Measurements from ENCODE around the gene YY1. TPM values are rescaled to one million over a fixed set of nuclear protein-coding genes. Genes with fewer than 3 reads are reported as not detected.

YY1 gene
- total RNA-seq, 3 donors from 2014 or later (not counting 1 experiment from before 2014, with no cell fraction given) = 77.9 to 92.6 (median 90.4) TPM

DNA sequence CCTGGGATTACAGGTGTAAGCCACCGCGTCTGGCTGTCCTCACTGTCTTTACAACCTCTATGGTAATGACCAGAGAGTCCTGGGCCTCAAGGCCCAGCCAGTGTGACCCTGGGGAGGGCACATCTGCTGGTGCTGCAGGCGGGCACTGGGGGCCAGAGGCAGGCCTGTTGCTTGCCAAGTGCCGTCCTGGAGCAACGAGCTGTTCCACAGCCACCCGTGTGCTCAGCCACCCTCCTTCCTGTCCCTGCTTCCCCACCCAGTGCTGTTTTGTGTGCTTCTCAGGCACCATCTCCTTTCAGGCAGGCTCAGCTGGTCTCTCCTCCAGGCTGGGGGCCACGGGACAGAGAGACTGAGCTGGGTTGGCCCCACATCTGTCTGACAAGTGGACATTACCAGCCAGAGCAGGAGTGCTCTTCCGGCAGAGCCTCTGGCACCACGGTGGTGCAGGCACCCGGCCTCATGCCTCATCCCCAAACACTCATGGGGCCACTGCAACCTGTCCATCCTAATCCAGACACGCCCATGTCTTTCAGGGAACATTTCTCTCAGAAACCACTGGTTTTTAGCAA lies 93.2 kb downstream of the YY1 start:
- TF ChIP-seq, protein P1, sequence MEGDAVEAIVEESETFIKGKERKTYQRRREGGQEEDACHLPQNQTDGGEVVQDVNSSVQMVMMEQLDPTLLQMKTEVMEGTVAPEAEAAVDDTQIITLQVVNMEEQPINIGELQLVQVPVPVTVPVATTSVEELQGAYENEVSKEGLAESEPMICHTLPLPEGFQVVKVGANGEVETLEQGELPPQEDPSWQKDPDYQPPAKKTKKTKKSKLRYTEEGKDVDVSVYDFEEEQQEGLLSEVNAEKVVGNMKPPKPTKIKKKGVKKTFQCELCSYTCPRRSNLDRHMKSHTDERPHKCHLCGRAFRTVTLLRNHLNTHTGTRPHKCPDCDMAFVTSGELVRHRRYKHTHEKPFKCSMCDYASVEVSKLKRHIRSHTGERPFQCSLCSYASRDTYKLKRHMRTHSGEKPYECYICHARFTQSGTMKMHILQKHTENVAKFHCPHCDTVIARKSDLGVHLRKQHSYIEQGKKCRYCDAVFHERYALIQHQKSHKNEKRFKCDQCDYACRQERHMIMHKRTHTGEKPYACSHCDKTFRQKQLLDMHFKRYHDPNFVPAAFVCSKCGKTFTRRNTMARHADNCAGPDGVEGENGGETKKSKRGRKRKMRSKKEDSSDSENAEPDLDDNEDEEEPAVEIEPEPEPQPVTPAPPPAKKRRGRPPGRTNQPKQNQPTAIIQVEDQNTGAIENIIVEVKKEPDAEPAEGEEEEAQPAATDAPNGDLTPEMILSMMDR (IDR thresholded peaks at IDR 0.05) = no peak
- intact Hi-C loops (cut with micrococcal nuclease) = no loop called here
- Mint-ChIP-seq H3K36me3 (no peaks in the 10 kb centered on the region), H3K4me3 (no peak overlapping the region), H3K9me3 (no peaks in the 10 kb centered on the region), H3K27ac (no peak overlapping the region), H3K27me3 (ENCODE audit: low read depth in 2 of 2) (no peaks in the 10 kb centered on the region), H3K4me1 (no peaks in the 10 kb centered on the region)
- Histone ChIP-seq H3K27ac (ENCODE audit: low read length) (peak overlapping the region; percentile 59), H3K9me3 (ENCODE audit: control insufficient read depth, insufficient read depth, low read length) (no peaks in the 10 kb centered on the region), H3K4me1 (ENCODE audit: control insufficient read depth, insufficient read depth, low read length) (no peaks in the 10 kb centered on the region), H3K27me3 (ENCODE audit: control insufficient read depth, insufficient read depth, low read length) (no peaks in the 10 kb centered on the region), H3K36me3 (ENCODE audit: control insufficient read depth, insufficient read depth, low read length) (peaks cover 8% of the 10 kb centered on the region), H3K4me3 (ENCODE audit: low read length) (no peak overlapping the region)
- no peak for ATAC-seq
- DNase-seq = no peak
- WGBS (ENCODE audit: insufficient coverage) = 84% methylated on average over 11 of the region's 11 CpGs

Other genes starting within 250 kb of the YY1 start
- gene EVL, start 173.7 kb upstream of the YY1 start, total RNA-seq = 1,000 to 10,000 TPM in 1 of 3 donors, 100 to 1,000 TPM in 2; 882 to 1,108 (median 986) TPM
- gene DEGS2, start 79.5 kb upstream of the YY1 start, total RNA-seq = 1 to 10 TPM in 2 of 3 donors, under 1 TPM in 1; 0.60 to 7.1 (median 4.4) TPM
- 10 to 100 TPM in 2 of 3 donors, 1 to 10 TPM in 1; 8.6 to 80.7 (median 69.3) TPM for gene SLC25A29, start 67.3 kb downstream of the YY1 start, total RNA-seq
- gene SLC25A47, start 84.2 kb downstream of the YY1 start, total RNA-seq = under 1 TPM in 1 of 3 donors, not detected in 2; 0.20 TPM
- gene WDR25, start 137.3 kb downstream of the YY1 start, total RNA-seq = 1 to 10 TPM; 5.0 to 9.8 (median 9.7) TPM

Measured in natural killer cell (primary cell).